ENCODE results near the gene NDUFA13. TPM values are rescaled to one million over a fixed set of nuclear protein-coding genes. Genes with fewer than 3 reads are reported as not detected.

Gene NDUFA13
- total and polyA plus RNA-seq, 7 donors: 274 to 648 (median 534) TPM

GRCh38 chr19:19501798-19502197 lies 14.2 kb upstream of the NDUFA13 start:
- Histone ChIP-seq H3K4me3 (no peak overlapping the region), H3K4me1 (no peaks in the 10 kb centered on the region), H3K36me3 (ENCODE audit: insufficient read depth in 1 of 2, low read depth in 1 of 2) (peaks cover 14 to 99% of the 10 kb centered on the region in 2 donors), H3K27ac (no peak overlapping the region), H3K27me3 (ENCODE audit: insufficient read depth in 3 of 3, low read length in 2 of 3) (no peaks in the 10 kb centered on the region), H3K9me3 (no peaks in the 10 kb centered on the region)
- TF ChIP-seq CTCF (IDR thresholded peaks at IDR 0.05): no peak
- DNase-seq (no peak), ATAC-seq (no peak)
- WGBS, 3 donors: 89 to 91% (median 91%) methylated on average over 20 to 26 of the region's 26 CpGs
- intact Hi-C loops (cut with DNase I): no loop called here

GRCh38 chr19:19502281-19502680 lies 13.7 kb upstream of the NDUFA13 start:
- intact Hi-C loops (cut with DNase I): no loop called here
- H3K4me1 ChIP-seq: no peaks in the 10 kb centered on the region
- no peaks in the 10 kb centered on the region for H3K27me3 ChIP-seq (ENCODE audit: insufficient read depth in 3 of 3, low read length in 2 of 3)
- no peak overlapping the region for H3K27ac ChIP-seq
- 94 to 95% (median 95%) methylated on average over 19 of the region's 19 CpGs for WGBS, 3 donors
- H3K9me3 ChIP-seq: no peaks in the 10 kb centered on the region
- DNase-seq: no peak
- ATAC-seq: no peak
- H3K36me3 ChIP-seq (ENCODE audit: insufficient read depth in 1 of 2, low read depth in 1 of 2): peaks cover 14 to 96% of the 10 kb centered on the region in 2 donors
- no peak overlapping the region for H3K4me3 ChIP-seq
- TF ChIP-seq CTCF (IDR thresholded peaks at IDR 0.05): no peak

GRCh38 chr19:19502808-19503602 lies 13.0 kb upstream of the NDUFA13 start:
- TF ChIP-seq CTCF (IDR thresholded peaks at IDR 0.05): no peak
- Histone ChIP-seq H3K27me3 (ENCODE audit: insufficient read depth in 3 of 3, low read length in 2 of 3) (no peaks in the 10 kb centered on the region), H3K36me3 (ENCODE audit: insufficient read depth in 1 of 2, low read depth in 1 of 2) (peaks cover 14 to 95% of the 10 kb centered on the region in 2 donors), H3K9me3 (no peaks in the 10 kb centered on the region), H3K27ac (no peak overlapping the region), H3K4me1 (no peaks in the 10 kb centered on the region), H3K4me3 (no peak overlapping the region)
- ATAC-seq (no peak), DNase-seq (no peak)
- 84 to 86% (median 85%) methylated on average over 18 of the region's 18 CpGs for WGBS, 3 donors
- intact Hi-C loops (cut with DNase I): no loop called here

GRCh38 chr19:19504754-19505668 lies 11.0 kb upstream of the NDUFA13 start:
- DNase-seq: no peak
- H3K36me3 ChIP-seq (ENCODE audit: insufficient read depth in 1 of 2, low read depth in 1 of 2): peaks cover 4 to 75% of the 10 kb centered on the region in 2 donors
- ATAC-seq: no peak
- H3K4me3 ChIP-seq: no peak overlapping the region
- WGBS, 3 donors: 89 to 91% (median 89%) methylated on average over 20 to 23 of the region's 23 CpGs
- no peaks in the 10 kb centered on the region for H3K4me1 ChIP-seq
- no peaks in the 10 kb centered on the region for H3K9me3 ChIP-seq
- no peaks in the 10 kb centered on the region for H3K27me3 ChIP-seq (ENCODE audit: insufficient read depth in 3 of 3, low read length in 2 of 3)
- intact Hi-C loops (cut with DNase I): no loop called here
- no peak for TF ChIP-seq CTCF (IDR thresholded peaks at IDR 0.05)
- no peak overlapping the region for H3K27ac ChIP-seq
